Spleen (tissue), 13 donors: ENCODE data around the gene FBXL4. TPM values are rescaled to one million over a fixed set of nuclear protein-coding genes. Genes with fewer than 3 reads are reported as not detected.

Experiments used
- DNase-seq: peaks from one replicate; pipeline ENCODE4 v3.0.0-alpha.2; 2020
- H3K27ac ChIP-seq, 8 donors: fragments of 200-600 bp; sonication (generic) in 7 of 8; 1 replicate in 4 of 8; 2 replicates in 4 of 8; pipeline versions ENCODE4 v1.5.0 to v1.8.0; 2016 to 2021; ENCODE audit warnings: inconsistent platforms in 4 of 8, mild to moderate bottlenecking in 4 of 8, moderate library complexity in 1 of 8
- H3K27me3 ChIP-seq, 7 donors: fragments of 200-600 bp; sonication (generic) in 6 of 7; replicated peaks in 1 of 7; 1 replicate in 4 of 7; 2 replicates in 3 of 7; pipeline versions ENCODE4 v1.5.0 to v1.8.0; 2016 to 2021; ENCODE audit warnings: inconsistent platforms in 3 of 7, mild to moderate bottlenecking in 1 of 7
- H3K36me3 ChIP-seq, 6 donors: fragments of 200-600 bp; sonication (generic) in 5 of 6; 1 replicate in 4 of 6; 2 replicates in 2 of 6; pipeline versions ENCODE4 v1.5.0 to v1.8.0; 2016 to 2021; ENCODE audit warnings: inconsistent platforms in 2 of 6
- H3K4me1 ChIP-seq, 6 donors: fragments of 200-600 bp; sonication (generic) in 5 of 6; 1 replicate in 3 of 6; 2 replicates in 3 of 6; pipeline versions ENCODE4 v1.5.0 to v1.8.0; 2016 to 2021; ENCODE audit warnings: inconsistent platforms in 3 of 6
- H3K4me3 ChIP-seq, 8 donors: fragments of 200-600 bp; sonication (generic) in 7 of 8; 1 replicate in 4 of 8; 2 replicates in 4 of 8; pipeline versions ENCODE4 v1.5.0 to v1.8.0; 2016 to 2021; ENCODE audit warnings: inconsistent platforms in 4 of 8, mild to moderate bottlenecking in 4 of 8, moderate library complexity in 2 of 8
- H3K9me3 ChIP-seq, 8 donors: fragments of 200-600 bp; sonication (generic) in 7 of 8; 1 replicate in 4 of 8; 2 replicates in 4 of 8; pipeline versions ENCODE4 v1.5.0 to v1.8.0; 2016 to 2021; ENCODE audit warnings: inconsistent platforms in 4 of 8
- POLR2A ChIP-seq, 3 donors: fragments of 450-650 bp; IDR thresholded peaks; one replicate each; pipeline ENCODE4 v1.5.1; 2017; ENCODE audit warnings: antibody characterized with exemption in 3 of 3, mild to moderate bottlenecking in 1 of 3
- POLR2AphosphoS5 ChIP-seq, 3 donors: sonication (generic); formaldehyde crosslinking; IDR thresholded peaks; one replicate each; pipeline ENCODE4 v1.5.1; 2017; ENCODE audit warnings: antibody characterized with exemption in 3 of 3
- WGBS, 5 donors: extraction: QIAGEN DNeasy Blood & Tissue Kit in 3 of 5; methylation state at CpG; one replicate each; pipeline versions ENCODE4 v1.1.5 to v1.1.7; 2013 to 2018; 5-methylcytosine and 5-hydroxymethylcytosine counted together
- intact Hi-C: fragments of 100-400 bp; cut with DNase I; formaldehyde crosslinking; loops from one replicate; pipeline ENCODE4 v1.15.0; 2023; ENCODE audit warnings: low total_unique reads
- long read RNA-seq, 2 donors: transcript quantifications; one replicate each; lab custom pipeline, GENCODE V29; 2026
- polyA plus RNA-seq, 3 donors: library from polyadenylated mRNA; stranded (reverse); fragments of 200-250 nt; gene quantifications; one replicate each; pipeline ENCODE4 v1.2.1, GENCODE V29; 2013
- total RNA-seq, 7 donors: library from RNA; depleted of rRNA in 3 of 7; stranded (reverse); fragments of >200 nt in 3 of 7; fragmentation: NEBNext Ultra II Directional in 4 of 7; extraction: Animal tissue kit (Norgen Biotek cat#: 25700) in 4 of 7; gene quantifications; one replicate each; pipeline versions ENCODE4 v1.1.0 to v1.2.1, GENCODE V29; 2016 to 2021
- TF ChIP-seq, protein P1 (sequence below), 11 experiments: fragments of 200-600 bp in 7 of 11; fragments of 450-650 bp in 4 of 11; sonication (generic) in 4 of 11; IDR thresholded peaks in 8 of 11; conservative IDR thresholded peaks in 3 of 11; 1 replicate in 7 of 11; 2 replicates in 4 of 11; pipeline versions ENCODE4 v1.4.0 to v1.8.0; 2016 to 2021; ENCODE audit warnings: antibody characterized with exemption in 11 of 11, inconsistent platforms in 4 of 11, mild to moderate bottlenecking in 1 of 11
- donor health status: healthy with polysubstance abuse.
- donor health status: DM: no; HTN: no; CAD: no; lungs with moderate emphysema.
- donor health status: DM: no; HTN: no; CAD: no.
- donor health status: Bipolar disorder and iron deficiency.
- donor health status: healthy.
- donor health status: DM: no; HTN: no; CAD: no.
- donor health status: DM: yes; HTN: yes; CAD: no.

The FBXL4 gene
- total RNA-seq, result 10 to 100 TPM; 14.2 to 27.0 (median 19.8) TPM
- polyA plus RNA-seq, result 1 to 10 TPM; 2.7 to 4.7 (median 3.1) TPM
- long read RNA-seq, donor 1, partial matches to known transcripts, result 5 of 5 reads
- long read RNA-seq, donor 1, other reads (novel, unspliced or antisense), result 0 of 5 reads
- long read RNA-seq, donor 2, full-length matches to known transcripts, result 2 of 2 reads
- long read RNA-seq, donor 2, partial matches to known transcripts, result 0 of 2 reads
- long read RNA-seq, donor 2, other reads (novel, unspliced or antisense), result 0 of 2 reads

DNA sequence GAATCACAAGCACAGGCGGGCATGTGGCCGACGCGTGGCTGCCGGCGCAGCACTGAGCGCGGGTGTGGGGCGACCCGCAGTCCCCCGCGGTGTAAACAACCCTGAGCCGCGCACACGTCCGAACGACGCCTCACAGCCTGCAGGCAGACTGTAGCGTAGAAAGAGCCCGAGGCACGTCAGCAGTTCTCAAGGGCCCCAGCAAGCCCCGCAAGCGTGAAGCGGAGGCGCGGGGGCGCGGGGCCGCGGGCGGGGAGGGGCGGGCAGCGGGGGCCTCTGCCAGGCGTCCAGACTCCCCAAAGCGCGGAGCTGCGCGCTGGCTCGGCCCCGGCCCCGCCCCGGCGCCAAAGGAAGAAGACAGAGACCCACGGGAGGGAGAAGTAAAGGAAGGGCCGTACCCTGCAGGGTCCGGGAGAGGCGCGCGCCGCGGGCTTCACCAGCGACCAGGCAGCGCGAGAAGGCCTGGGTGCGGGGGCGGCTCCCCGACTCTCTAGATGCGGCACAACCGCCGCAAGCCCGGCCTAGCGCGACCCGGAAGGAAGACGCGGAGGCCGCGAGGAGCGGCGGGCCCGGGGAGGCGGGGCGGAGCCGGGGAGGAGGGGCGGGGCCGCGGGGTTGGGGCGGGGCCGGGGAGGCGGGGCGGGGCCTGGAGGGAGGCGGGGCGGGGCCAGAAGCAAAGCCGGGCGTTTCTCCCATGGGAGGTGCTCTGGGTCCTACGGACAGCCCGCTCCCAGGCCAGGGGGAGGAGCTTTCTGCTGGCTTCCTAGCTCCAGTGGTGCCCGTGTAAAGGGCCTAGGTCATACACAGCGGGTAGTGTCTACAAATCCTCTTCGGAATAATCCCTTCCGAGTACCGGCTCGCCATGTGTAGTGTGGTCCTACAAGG is at the start of gene FBXL4:
Gene FBXL4 (minus strand): TSS at position 536 of the 882 bp plus-strand sequence. CDS start 20,958 bp downstream, outside the sequence.
- 4 to 7% (median 5%) methylated on average over 52 to 93 of the region's 93 CpGs for WGBS, 5 donors
- Histone ChIP-seq H3K27ac (peak within 1 kb of the TSS; percentile 74 to 95 (median 90)), H3K4me1 (peaks cover 15 to 33% (median 27%) of the 10 kb centered on the region in 6 donors), H3K4me3 (peak within 1 kb of the TSS; percentile 65 to 93 (median 78)), H3K27me3 (no peaks in the 10 kb centered on the region), H3K9me3 (peaks cover 0 to 10% (median 7%) of the 10 kb centered on the region in 8 donors), H3K36me3 (no peaks in the 10 kb centered on the region)
- TF ChIP-seq, protein P1, sequence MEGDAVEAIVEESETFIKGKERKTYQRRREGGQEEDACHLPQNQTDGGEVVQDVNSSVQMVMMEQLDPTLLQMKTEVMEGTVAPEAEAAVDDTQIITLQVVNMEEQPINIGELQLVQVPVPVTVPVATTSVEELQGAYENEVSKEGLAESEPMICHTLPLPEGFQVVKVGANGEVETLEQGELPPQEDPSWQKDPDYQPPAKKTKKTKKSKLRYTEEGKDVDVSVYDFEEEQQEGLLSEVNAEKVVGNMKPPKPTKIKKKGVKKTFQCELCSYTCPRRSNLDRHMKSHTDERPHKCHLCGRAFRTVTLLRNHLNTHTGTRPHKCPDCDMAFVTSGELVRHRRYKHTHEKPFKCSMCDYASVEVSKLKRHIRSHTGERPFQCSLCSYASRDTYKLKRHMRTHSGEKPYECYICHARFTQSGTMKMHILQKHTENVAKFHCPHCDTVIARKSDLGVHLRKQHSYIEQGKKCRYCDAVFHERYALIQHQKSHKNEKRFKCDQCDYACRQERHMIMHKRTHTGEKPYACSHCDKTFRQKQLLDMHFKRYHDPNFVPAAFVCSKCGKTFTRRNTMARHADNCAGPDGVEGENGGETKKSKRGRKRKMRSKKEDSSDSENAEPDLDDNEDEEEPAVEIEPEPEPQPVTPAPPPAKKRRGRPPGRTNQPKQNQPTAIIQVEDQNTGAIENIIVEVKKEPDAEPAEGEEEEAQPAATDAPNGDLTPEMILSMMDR (IDR thresholded peaks at IDR 0.05 in 8 of 11, conservative IDR thresholded peaks at IDR 0.05 in 3 of 11), result no peak
- TF ChIP-seq POLR2AphosphoS5 (IDR thresholded peaks at IDR 0.05), result peak; percentile 87 to 94 (median 92)
- TF ChIP-seq POLR2A (IDR thresholded peaks at IDR 0.05), result peak in 1 of 3 donors; percentile 68
- peak; percentile 96 for DNase-seq
- intact Hi-C loops, result no loop called here

DNA sequence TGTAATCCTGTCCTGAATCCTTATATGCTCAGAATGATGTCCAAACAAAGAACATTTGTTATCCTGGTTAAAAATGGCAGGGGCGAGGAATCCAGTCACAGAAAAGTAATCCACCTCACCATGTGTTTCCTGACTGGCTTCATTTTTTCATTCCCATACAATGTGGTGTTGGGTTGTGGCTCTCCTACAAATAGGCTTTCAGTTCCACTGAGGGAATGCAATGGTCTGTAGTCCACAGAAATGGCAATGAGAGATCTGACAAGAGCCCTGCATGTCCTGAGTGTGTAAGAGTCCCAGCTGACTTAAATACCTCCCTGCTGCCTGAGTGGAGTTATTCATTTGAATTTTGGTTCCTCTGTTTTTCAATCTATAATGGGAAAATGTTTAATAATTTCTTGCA is 47.4 kb upstream of the FBXL4 start:
- intact Hi-C loops, result no loop called here
- no peaks in the 10 kb centered on the region for H3K4me1 ChIP-seq
- WGBS, 5 donors, result 61 to 84% (median 78%) methylated on average over 1 of the region's 1 CpG

GRCh38 chr6:98992535-98992934 is 44.8 kb upstream of the FBXL4 start:
- Histone ChIP-seq H3K4me3 (no peak overlapping the region), H3K36me3 (no peaks in the 10 kb centered on the region), H3K9me3 (no peaks in the 10 kb centered on the region), H3K27ac (no peak overlapping the region), H3K27me3 (peaks cover 0 to 16% (median 0%) of the 10 kb centered on the region in 7 donors), H3K4me1 (no peaks in the 10 kb centered on the region)
- TF ChIP-seq, protein P1 (IDR thresholded peaks at IDR 0.05 in 8 of 11, conservative IDR thresholded peaks at IDR 0.05 in 3 of 11), result no peak
- TF ChIP-seq POLR2A (IDR thresholded peaks at IDR 0.05) (no peak), POLR2AphosphoS5 (IDR thresholded peaks at IDR 0.05) (no peak)
- intact Hi-C loops, result no loop called here
- 51 to 62% (median 53%) methylated on average over 1 of the region's 1 CpG for WGBS, 5 donors
- DNase-seq, result no peak

More for the DNA sequence above, 47.4 kb upstream of the FBXL4 start:
- TF ChIP-seq, protein P1 (IDR thresholded peaks at IDR 0.05 in 8 of 11, conservative IDR thresholded peaks at IDR 0.05 in 3 of 11), result no peak
- TF ChIP-seq POLR2A (IDR thresholded peaks at IDR 0.05), result no peak
- no peak for TF ChIP-seq POLR2AphosphoS5 (IDR thresholded peaks at IDR 0.05)
- no peaks in the 10 kb centered on the region for H3K36me3 ChIP-seq
- H3K4me3 ChIP-seq, result no peak overlapping the region
- H3K9me3 ChIP-seq, result no peaks in the 10 kb centered on the region
- H3K27me3 ChIP-seq, result peaks cover 0 to 12% (median 0%) of the 10 kb centered on the region in 7 donors
- no peak for DNase-seq
- no peak overlapping the region for H3K27ac ChIP-seq
